Liver (tissue), 9 donors: ENCODE measurements around the gene NXT1. TPM values are rescaled to one million over a fixed set of nuclear protein-coding genes. Genes with fewer than 3 reads are reported as not detected.

ENCODE experiments used
- DNase-seq: peaks from one replicate; pipeline ENCODE4 v3.0.0-alpha.2; 2017; ENCODE audit warnings: low spot score
- H3K27ac ChIP-seq, 2 donors: one replicate each; pipeline ENCODE4 v1.7.0; 2013; ENCODE audit warnings: inconsistent platforms in 2 of 2, low read length in 2 of 2, control low read depth in 1 of 2, low read depth in 1 of 2, mild to moderate bottlenecking in 1 of 2
- H3K27me3 ChIP-seq, 4 donors: one replicate each; pipeline versions ENCODE4 v1.6.1 to v1.7.0; 2013; ENCODE audit warnings: low read length in 3 of 4, inconsistent platforms in 1 of 4, mild to moderate bottlenecking in 1 of 4, moderate library complexity in 1 of 4; ENCODE audit not compliant: control insufficient read depth in 4 of 4, insufficient read depth in 4 of 4
- H3K36me3 ChIP-seq, 4 donors: one replicate each; pipeline versions ENCODE4 v1.6.1 to v1.7.0; 2013; ENCODE audit warnings: low read length in 3 of 4, mild to moderate bottlenecking in 3 of 4, low read depth in 1 of 4, moderate library complexity in 1 of 4; ENCODE audit not compliant: control insufficient read depth in 4 of 4, insufficient read depth in 3 of 4
- H3K4me1 ChIP-seq, 4 donors: one replicate each; pipeline versions ENCODE4 v1.6.1 to v1.7.0; 2013; ENCODE audit warnings: low read length in 3 of 4, mild to moderate bottlenecking in 3 of 4, moderate library complexity in 1 of 4; ENCODE audit not compliant: control insufficient read depth in 4 of 4, insufficient read depth in 4 of 4
- H3K4me3 ChIP-seq, 3 donors: one replicate each; pipeline versions ENCODE4 v1.6.1 to v1.7.0; 2013; ENCODE audit warnings: low read length in 3 of 3, control low read depth in 1 of 3, low read depth in 1 of 3, mild to moderate bottlenecking in 1 of 3
- H3K9ac ChIP-seq, 2 donors: one replicate each; pipeline ENCODE4 v1.7.0; 2013; ENCODE audit warnings: low read length in 2 of 2, mild to moderate bottlenecking in 2 of 2, moderate library complexity in 2 of 2, control low read depth in 1 of 2, low read depth in 1 of 2
- H3K9me3 ChIP-seq, 4 donors: one replicate each; pipeline versions ENCODE4 v1.6.1 to v1.7.0; 2013; ENCODE audit warnings: low read length in 3 of 4; ENCODE audit not compliant: control insufficient read depth in 4 of 4
- EGR1 ChIP-seq, 2 donors: IDR thresholded peaks; 2 replicates each; pipeline ENCODE4 v1.6.1; 2016 to 2018; ENCODE audit warnings: antibody characterized with exemption in 2 of 2, low read depth in 2 of 2
- FOXA1 ChIP-seq: IDR thresholded peaks from 2 replicates; pipeline ENCODE4 v1.6.1; 2016; ENCODE audit warnings: antibody characterized with exemption
- FOXA2 ChIP-seq: IDR thresholded peaks from 2 replicates; pipeline ENCODE4 v1.6.1; 2016; ENCODE audit warnings: antibody characterized with exemption
- GABPA ChIP-seq, 2 donors: IDR thresholded peaks in 1 of 2; conservative IDR thresholded peaks in 1 of 2; 2 replicates each; pipeline ENCODE4 v1.6.1; 2016; ENCODE audit warnings: antibody characterized with exemption in 2 of 2, mild to moderate bottlenecking in 1 of 2, moderate library complexity in 1 of 2
- HNF4A ChIP-seq, 2 donors: conservative IDR thresholded peaks; 2 replicates each; pipeline ENCODE4 v1.6.1; 2016; ENCODE audit warnings: antibody characterized with exemption in 2 of 2, mild to moderate bottlenecking in 2 of 2
- HNF4G ChIP-seq: IDR thresholded peaks from 2 replicates; pipeline ENCODE4 v1.6.1; 2016; ENCODE audit warnings: antibody characterized with exemption
- JUND ChIP-seq, 2 donors: IDR thresholded peaks; 2 replicates each; pipeline ENCODE4 v1.6.1; 2016; ENCODE audit warnings: antibody characterized with exemption in 2 of 2
- NR2F2 ChIP-seq: IDR thresholded peaks from 2 replicates; pipeline ENCODE4 v1.6.1; 2016; ENCODE audit warnings: antibody characterized with exemption
- RAD21 ChIP-seq, 2 donors: IDR thresholded peaks; 2 replicates each; pipeline ENCODE4 v1.6.1; 2016; ENCODE audit warnings: antibody characterized with exemption in 2 of 2, mild to moderate bottlenecking in 2 of 2
- RXRA ChIP-seq, 2 donors: IDR thresholded peaks; 2 replicates each; pipeline ENCODE4 v1.6.1; 2017 to 2018; ENCODE audit warnings: antibody characterized with exemption in 2 of 2, mild to moderate bottlenecking in 1 of 2
- TAF1 ChIP-seq: conservative IDR thresholded peaks from 2 replicates; pipeline ENCODE4 v1.6.1; 2016; ENCODE audit warnings: antibody characterized with exemption, mild to moderate bottlenecking
- YY1 ChIP-seq: IDR thresholded peaks from 2 replicates; pipeline ENCODE4 v1.6.1; 2016; ENCODE audit warnings: antibody characterized with exemption, mild to moderate bottlenecking
- WGBS: extraction: QIAGEN DNeasy Blood & Tissue Kit; methylation state at CpG from one replicate; pipeline ENCODE4 v1.1.7; 2013; 5-methylcytosine and 5-hydroxymethylcytosine counted together
- polyA plus RNA-seq, 2 donors: library from polyadenylated mRNA; stranded (reverse) in 1 of 2; unstranded in 1 of 2; fragments of 200-250 nt in 1 of 2; fragments of >200 nt in 1 of 2; fragmentation: Nextera tagmentation in 1 of 2; extraction: Ambion mirVana in 1 of 2; gene quantifications; one replicate each; pipeline versions ENCODE4 v1.2.1 to v1.2.3, GENCODE V29; 2013 to 2015
- total RNA-seq, 2 donors: library from RNA; depleted of rRNA; stranded (reverse); fragments of >200 nt; gene quantifications; one replicate each; pipeline ENCODE4 v1.2.3, GENCODE V29; 2014
- TF ChIP-seq, protein P1 (sequence below): IDR thresholded peaks from 2 replicates; pipeline ENCODE4 v1.6.1; 2016; ENCODE audit warnings: antibody characterized with exemption
- TF ChIP-seq, protein P2 (sequence below): fragments of 150-350 bp; IDR thresholded peaks from 2 replicates; pipeline ENCODE4 v1.5.1; 2017; ENCODE audit warnings: improper control_type of control experiment, low read depth, low read length; ENCODE audit not compliant: missing input control
- TF ChIP-seq, protein P3 (sequence below): IDR thresholded peaks from 2 replicates; pipeline ENCODE4 v1.6.1; 2016; ENCODE audit warnings: antibody characterized with exemption
- TF ChIP-seq, protein P4 (sequence below): IDR thresholded peaks from 2 replicates; pipeline ENCODE4 v1.6.1; 2016; ENCODE audit warnings: antibody characterized with exemption, mild to moderate bottlenecking
- TF ChIP-seq, protein P5 (sequence below): IDR thresholded peaks from 2 replicates; pipeline ENCODE4 v1.6.1; 2016; ENCODE audit warnings: antibody characterized with exemption
- donor health status: healthy.
- donor health status: healthy.
- donor health status: healthy.
- donor health status: healthy.
- donor health status: healthy.

Gene NXT1
- total and polyA plus RNA-seq, 4 donors: 5.7 to 9.6 (median 8.8) TPM

DNA sequence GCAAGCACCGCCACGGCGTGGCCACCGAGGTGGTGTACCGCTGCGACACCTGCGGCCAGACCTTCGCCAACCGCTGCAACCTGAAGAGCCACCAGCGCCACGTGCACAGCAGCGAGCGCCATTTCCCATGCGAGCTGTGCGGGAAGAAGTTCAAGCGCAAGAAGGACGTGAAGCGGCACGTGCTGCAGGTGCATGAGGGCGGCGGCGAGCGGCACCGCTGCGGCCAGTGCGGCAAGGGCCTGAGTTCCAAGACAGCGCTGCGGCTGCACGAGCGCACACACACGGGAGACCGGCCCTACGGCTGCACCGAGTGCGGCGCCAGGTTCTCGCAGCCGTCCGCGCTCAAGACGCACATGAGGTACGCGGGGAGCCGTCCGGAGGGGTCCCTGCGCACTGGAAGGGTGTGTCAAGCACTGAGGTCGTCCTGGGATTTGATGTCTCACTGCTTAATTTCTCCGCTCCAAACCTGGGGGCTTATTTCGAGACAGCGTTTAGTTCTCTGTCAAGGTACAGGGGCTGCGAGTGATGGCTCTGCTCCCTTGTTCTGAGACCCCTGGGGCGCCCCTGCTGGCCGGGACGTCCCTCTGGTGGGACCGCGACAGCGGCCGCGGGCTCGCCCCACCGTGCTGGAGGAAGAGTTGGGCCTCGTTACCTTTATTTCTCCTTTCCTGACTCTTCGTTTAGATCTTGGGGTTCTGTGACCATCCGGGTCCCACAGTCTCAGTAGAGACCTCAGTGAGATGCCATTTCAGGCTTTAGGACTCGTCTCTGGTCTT, 15.0 kb downstream of the NXT1 start:
- TF ChIP-seq, protein P1, sequence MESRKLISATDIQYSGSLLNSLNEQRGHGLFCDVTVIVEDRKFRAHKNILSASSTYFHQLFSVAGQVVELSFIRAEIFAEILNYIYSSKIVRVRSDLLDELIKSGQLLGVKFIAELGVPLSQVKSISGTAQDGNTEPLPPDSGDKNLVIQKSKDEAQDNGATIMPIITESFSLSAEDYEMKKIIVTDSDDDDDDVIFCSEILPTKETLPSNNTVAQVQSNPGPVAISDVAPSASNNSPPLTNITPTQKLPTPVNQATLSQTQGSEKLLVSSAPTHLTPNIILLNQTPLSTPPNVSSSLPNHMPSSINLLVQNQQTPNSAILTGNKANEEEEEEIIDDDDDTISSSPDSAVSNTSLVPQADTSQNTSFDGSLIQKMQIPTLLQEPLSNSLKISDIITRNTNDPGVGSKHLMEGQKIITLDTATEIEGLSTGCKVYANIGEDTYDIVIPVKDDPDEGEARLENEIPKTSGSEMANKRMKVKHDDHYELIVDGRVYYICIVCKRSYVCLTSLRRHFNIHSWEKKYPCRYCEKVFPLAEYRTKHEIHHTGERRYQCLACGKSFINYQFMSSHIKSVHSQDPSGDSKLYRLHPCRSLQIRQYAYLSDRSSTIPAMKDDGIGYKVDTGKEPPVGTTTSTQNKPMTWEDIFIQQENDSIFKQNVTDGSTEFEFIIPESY: no peak
- TF ChIP-seq HNF4G: no peak
- no peak for TF ChIP-seq JUND (IDR thresholded peaks at IDR 0.05)
- TF ChIP-seq HNF4A (conservative IDR thresholded peaks at IDR 0.05): no peak
- no peak for TF ChIP-seq NR2F2
- TF ChIP-seq, protein P2, sequence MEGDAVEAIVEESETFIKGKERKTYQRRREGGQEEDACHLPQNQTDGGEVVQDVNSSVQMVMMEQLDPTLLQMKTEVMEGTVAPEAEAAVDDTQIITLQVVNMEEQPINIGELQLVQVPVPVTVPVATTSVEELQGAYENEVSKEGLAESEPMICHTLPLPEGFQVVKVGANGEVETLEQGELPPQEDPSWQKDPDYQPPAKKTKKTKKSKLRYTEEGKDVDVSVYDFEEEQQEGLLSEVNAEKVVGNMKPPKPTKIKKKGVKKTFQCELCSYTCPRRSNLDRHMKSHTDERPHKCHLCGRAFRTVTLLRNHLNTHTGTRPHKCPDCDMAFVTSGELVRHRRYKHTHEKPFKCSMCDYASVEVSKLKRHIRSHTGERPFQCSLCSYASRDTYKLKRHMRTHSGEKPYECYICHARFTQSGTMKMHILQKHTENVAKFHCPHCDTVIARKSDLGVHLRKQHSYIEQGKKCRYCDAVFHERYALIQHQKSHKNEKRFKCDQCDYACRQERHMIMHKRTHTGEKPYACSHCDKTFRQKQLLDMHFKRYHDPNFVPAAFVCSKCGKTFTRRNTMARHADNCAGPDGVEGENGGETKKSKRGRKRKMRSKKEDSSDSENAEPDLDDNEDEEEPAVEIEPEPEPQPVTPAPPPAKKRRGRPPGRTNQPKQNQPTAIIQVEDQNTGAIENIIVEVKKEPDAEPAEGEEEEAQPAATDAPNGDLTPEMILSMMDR: no peak
- no peak for TF ChIP-seq RAD21 (IDR thresholded peaks at IDR 0.05)
- no peak for TF ChIP-seq TAF1
- TF ChIP-seq FOXA2: no peak
- TF ChIP-seq, protein P3, sequence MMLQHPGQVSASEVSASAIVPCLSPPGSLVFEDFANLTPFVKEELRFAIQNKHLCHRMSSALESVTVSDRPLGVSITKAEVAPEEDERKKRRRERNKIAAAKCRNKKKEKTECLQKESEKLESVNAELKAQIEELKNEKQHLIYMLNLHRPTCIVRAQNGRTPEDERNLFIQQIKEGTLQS: no peak
- TF ChIP-seq FOXA1: no peak
- TF ChIP-seq RXRA (IDR thresholded peaks at IDR 0.05): no peak
- TF ChIP-seq, protein P4, sequence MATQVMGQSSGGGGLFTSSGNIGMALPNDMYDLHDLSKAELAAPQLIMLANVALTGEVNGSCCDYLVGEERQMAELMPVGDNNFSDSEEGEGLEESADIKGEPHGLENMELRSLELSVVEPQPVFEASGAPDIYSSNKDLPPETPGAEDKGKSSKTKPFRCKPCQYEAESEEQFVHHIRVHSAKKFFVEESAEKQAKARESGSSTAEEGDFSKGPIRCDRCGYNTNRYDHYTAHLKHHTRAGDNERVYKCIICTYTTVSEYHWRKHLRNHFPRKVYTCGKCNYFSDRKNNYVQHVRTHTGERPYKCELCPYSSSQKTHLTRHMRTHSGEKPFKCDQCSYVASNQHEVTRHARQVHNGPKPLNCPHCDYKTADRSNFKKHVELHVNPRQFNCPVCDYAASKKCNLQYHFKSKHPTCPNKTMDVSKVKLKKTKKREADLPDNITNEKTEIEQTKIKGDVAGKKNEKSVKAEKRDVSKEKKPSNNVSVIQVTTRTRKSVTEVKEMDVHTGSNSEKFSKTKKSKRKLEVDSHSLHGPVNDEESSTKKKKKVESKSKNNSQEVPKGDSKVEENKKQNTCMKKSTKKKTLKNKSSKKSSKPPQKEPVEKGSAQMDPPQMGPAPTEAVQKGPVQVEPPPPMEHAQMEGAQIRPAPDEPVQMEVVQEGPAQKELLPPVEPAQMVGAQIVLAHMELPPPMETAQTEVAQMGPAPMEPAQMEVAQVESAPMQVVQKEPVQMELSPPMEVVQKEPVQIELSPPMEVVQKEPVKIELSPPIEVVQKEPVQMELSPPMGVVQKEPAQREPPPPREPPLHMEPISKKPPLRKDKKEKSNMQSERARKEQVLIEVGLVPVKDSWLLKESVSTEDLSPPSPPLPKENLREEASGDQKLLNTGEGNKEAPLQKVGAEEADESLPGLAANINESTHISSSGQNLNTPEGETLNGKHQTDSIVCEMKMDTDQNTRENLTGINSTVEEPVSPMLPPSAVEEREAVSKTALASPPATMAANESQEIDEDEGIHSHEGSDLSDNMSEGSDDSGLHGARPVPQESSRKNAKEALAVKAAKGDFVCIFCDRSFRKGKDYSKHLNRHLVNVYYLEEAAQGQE: no peak
- TF ChIP-seq, protein P5, sequence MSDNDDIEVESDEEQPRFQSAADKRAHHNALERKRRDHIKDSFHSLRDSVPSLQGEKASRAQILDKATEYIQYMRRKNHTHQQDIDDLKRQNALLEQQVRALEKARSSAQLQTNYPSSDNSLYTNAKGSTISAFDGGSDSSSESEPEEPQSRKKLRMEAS: no peak
- TF ChIP-seq YY1: no peak
- TF ChIP-seq GABPA (IDR thresholded peaks at IDR 0.05 in 1 of 2, conservative IDR thresholded peaks at IDR 0.05 in 1 of 2): no peak
- no peak for TF ChIP-seq EGR1 (IDR thresholded peaks at IDR 0.05; ENCODE audit: low read depth in 2 of 2)
- H3K4me1 ChIP-seq: peaks cover 7 to 50% (median 25%) of the 10 kb centered on the region in 4 donors
- 97% methylated on average over 65 of the region's 65 CpGs for WGBS
- no peak overlapping the region for H3K9ac ChIP-seq
- H3K27me3 ChIP-seq: no peaks in the 10 kb centered on the region
- no peaks in the 10 kb centered on the region for H3K9me3 ChIP-seq
- H3K36me3 ChIP-seq: peaks cover 0 to 26% (median 14%) of the 10 kb centered on the region in 4 donors
- DNase-seq: no peak
- H3K27ac ChIP-seq: no peak overlapping the region
- no peak overlapping the region for H3K4me3 ChIP-seq
